ENCODE measurements around the gene PRB3.

Gene PRB3

DNA sequence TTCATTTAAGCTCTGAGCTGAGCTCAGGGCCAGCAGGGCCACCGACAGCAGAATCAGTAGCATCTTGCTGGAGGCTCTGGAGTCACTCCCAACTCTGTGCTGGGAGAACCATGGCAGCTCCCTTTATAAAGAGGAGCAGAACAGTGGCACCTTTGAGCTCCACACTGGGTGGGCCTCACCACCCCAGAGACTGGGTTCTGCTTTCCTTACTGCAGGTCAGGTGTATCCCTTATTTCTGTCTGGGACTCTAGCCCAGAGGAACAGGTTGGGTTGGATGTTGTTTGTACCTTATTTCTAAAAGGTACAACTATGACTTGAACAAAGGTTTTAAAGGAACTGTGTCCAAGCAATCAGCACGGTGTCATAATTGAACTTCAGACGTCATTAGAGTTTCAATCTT lies at the start of gene PRB3:
TSS of gene PRB3 (minus strand) at position 101 of the 400 bp plus-strand sequence. CDS start at position 63, 38 bp downstream.
- DNase-seq: no peak

DNA sequence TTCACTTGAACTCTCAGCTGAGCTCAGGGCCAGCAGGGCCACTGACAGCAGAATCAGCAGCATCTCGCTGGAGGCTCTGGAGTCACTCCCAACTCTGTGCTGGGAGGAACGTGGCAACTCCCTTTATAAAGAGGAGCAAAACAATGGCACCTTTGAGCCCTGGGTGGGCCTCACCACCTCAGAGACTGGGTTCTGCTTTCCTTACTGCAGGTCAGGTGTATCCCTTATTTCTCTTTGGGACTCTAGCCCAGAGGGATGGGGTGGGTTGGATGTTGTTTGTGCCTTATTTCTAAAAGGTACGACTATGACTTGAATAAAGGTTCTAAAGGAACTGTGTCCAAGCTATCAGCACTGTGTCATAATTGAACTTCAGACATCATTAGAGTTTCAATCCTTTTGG lies 40.8 kb upstream of the PRB3 start, which contains the start of gene PRB4:
TSS of gene PRB4 (minus strand) at position 101 of the 400 bp plus-strand sequence. CDS start at position 63, 38 bp downstream.
- no peak for DNase-seq

DNA sequence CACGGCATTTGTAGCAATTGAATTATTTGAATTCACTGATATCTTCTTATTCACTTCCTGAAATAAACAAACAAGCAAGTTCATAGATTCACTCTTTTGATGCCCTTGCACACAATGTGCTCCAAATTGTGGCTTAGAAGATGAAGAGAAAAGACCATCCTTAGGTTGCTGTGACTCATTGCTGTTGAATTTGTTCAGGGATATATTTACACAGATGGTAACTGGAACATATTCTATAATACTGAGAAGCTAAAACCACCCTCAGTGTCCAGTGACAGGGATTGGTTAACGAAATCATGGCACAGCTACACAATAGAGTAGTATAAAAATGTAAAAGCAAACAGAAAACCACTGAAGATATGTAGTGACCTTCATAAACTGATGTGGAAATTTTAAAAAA lies 37.6 kb upstream of the PRB3 start:
- DNase-seq: no peak

DNA sequence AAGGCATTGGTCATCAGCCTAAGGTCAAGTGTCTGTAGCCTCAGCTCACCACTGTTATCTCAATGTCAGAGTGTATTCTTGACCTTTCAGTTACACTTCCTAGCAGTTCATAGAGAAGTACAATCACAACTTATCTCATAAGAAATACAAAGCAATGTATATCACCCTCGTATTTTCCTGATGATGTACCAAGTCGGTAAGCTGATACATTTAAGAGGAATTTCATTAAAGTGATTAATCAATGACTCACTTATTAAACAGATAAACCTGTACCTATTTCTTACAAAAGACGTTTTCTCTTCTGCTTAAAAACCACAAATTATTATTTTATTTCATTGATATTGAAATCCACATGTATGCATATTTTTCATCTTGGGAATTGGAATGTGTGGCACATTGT lies 3.9 kb upstream of the PRB3 start:
- no peak for DNase-seq

DNA sequence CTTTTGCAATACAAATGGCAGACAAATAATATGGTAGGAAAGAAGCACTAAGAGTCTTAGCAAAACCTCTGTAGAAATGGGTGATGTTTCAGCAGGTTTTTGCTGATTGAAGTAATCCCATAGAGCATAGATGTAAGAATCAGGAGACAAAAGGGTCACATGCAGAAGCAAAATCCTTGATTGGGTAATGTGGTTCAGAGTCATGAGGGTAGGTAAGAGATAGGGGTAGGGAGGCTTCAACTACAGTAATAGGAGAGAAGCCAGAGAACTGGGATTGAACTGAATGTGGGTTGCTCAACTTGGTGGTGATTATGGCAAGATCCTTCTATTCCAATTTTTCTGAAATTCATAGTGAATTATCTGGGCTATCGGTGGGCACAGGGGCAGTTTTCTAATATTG lies 5.0 kb downstream of the PRB3 start:
- no peak for DNase-seq

DNA sequence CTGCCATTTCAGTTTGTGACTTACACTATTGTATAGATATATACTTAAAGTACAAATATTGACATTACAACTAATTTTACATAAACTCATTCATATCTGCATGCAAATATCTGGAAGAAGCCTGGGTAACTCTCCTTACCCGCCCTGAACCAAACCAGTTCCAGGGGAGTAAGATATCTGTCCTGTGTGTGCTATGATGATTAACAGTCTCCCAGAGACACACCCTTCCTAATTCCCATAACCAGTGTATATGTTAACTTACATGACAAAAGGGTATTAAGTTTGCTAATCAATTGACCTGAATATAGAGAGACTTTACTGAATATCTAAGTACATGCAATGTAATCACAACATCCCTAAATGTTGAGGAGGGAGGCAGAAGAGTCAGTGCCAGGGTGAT lies 23.0 kb downstream of the PRB3 start:
- no peak for DNase-seq

DNA sequence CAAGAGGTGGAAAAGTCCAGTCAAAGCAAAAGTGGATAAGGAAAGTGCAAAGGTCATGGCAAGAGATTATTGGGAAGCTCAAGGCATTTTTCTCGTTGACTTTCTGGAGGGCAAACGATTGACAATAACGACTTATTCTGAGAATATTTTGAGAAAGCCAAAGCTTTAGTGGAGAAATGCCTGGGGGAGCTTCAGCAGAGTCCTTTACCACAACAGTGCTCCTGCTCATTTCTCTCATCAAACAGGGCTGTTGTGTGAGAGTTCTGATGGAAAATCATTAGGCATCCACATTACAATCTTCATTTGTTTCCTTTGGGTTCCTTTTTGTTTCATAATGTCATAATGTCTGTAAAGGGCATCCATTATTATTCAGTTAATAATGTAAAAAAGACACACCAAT lies 26.9 kb downstream of the PRB3 start:
- no peak for DNase-seq

DNA sequence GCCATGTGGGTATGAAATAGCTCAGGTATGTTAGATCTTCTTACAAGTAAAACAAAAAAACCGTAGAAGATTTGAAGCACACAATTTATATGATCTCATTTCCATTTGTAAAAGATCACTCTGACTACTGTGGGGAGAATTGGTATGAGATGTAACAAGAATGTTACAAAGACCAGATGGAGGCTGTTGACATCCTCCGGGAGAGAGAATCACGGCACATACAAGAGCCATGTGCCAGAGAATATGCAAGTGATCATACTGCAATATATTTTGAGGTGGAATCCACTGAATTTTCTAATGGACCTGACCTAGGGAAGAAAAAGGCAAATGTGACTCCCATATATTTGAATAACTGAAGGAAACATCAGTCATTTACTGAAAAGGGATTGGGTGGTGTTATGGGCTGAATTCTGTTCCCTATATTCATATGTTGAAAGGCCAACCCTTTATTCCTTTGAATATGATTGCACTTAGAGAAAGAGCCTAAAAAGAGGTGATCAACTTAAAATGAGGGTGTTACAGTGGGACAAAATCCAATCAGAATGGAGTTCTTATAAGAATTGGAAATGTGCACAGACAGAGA lies 29.1 kb downstream of the PRB3 start:
- DNase-seq: no peak

DNA sequence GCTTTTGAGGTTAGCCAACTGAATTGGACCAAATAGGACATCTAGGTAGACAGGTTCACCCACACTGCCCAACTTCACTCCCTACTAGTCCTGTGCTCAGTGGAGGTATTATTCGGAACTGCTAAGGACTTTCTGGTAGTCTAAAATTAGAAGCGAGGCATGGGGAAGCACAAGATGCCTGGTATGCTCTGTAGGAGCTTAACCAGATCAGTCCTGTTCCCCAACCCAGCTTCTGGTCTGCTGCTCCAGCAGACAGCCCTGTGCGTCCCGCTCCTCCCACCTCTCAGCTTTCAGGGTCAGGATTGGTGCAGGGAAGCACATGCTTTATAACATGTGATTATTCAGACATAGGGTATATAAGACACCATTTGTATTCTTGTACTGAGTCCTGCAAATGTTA lies 31.2 kb downstream of the PRB3 start:
- DNase-seq: no peak

DNA sequence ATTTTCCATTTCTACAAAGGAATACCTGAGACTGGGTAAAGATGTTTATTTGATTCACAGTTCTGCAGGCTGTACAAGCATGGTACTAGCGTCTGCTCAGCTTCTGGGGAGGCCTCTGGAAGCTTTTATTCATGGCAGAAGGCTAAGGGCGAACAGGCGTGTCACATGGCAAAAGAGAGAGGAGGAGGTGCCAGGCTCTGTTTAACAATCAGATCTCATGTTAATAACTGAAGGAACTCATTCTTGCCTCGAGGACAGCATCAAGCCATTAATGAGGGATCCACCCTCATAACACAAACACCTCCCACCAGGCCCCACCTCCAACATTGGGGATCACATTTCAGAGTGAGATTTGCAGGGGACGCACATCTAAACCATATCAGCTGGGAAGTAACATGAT lies 36.0 kb downstream of the PRB3 start:
- DNase-seq: no peak

DNA sequence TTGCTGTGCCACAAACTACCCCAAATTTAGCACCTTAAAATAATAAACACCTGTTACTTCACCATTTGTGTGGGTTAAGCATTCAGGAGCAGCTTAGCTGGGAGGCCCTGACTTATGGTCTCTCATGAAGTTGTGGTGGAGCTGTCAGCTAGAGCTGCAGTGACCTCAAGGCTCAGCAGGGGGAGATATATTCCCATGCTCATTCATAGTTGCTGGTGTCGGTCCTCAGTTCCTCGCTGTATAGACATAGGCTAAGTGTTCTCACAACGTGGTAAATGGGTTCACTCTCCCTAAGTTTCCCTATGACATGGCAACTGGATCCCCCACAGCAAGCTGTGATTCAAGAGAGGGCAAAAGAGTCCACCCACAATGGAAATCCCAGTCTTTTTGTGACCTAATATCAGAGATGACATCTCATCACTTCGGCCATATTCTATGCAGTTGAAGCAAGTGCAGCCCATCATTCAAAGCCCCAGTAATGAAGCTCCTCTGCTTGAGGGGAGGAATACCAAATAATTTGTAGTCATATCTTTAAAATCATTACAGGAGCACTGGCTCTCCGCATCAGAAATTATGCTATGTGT lies 41.1 kb downstream of the PRB3 start:
- DNase-seq: no peak

DNA sequence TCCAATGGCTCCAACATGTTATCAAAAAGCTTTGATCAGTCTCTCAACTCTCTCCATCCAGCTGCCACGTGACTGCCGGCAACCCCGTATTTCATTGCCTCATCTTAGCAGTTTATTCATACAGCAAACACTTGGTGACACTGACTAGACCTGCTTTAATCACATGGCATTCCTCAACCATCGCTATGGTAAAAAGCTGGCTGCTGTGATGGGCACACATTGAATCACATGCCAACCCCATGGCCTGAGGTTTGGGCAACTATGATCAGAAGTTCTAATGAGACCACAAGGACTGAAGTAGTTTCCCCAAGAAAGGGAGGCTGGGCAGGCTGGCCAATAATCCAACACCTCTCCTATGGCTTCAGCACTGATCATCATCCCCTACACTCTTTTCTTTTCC lies 42.1 kb downstream of the PRB3 start:
- DNase-seq: no peak

All from SIG-M5 (cell line).